Keratinocyte (primary cell): ENCODE measurements around the gene ITGA11.

ENCODE experiments used
- CTCF ChIP-seq, 3 experiments: IDR thresholded peaks in 1 of 3; conservative IDR thresholded peaks in 1 of 3; optimal IDR thresholded peaks in 1 of 3; 2 replicates in 2 of 3; 3 replicates in 1 of 3; pipeline versions ENCODE3 to v1.5.1; 2011; ENCODE audit warnings: low read length in 3 of 3, mild to moderate bottlenecking in 3 of 3, moderate library complexity in 2 of 3, control low read depth in 1 of 3, inconsistent platforms in 1 of 3; ENCODE audit not compliant: insufficient read depth in 2 of 3; ENCODE audit errors: extremely low read depth in 1 of 3
- EZH2 ChIP-seq: IDR thresholded peaks from one replicate; pipeline ENCODE4 v1.6.1; 2012; ENCODE audit warnings: inconsistent platforms, mild to moderate bottlenecking, low read length, moderate library complexity

- TF ChIP-seq EZH2 (no peak), CTCF (optimal IDR thresholded peaks at IDR 0.05 in 1 of 3, IDR thresholded peaks at IDR 0.05 in 1 of 3, conservative IDR thresholded peaks at IDR 0.05 in 1 of 3; ENCODE audit: extremely low read depth in 1 of 3, insufficient read depth in 2 of 3, low read length in 3 of 3) (no peak)
These were observed 32.0 kb upstream of the ITGA11 start for GRCh38 chr15:68463996-68464395.
